Fibroblast of mammary gland (primary cell): ENCODE data around the gene MST1R.
A peak's percentile ranks its signal among the peaks of the same experiment; 100 is the strongest.

ENCODE experiments used
- DNase-seq: peaks from one replicate; pipeline ENCODE4 v3.0.0-alpha.2; 2010; ENCODE audit warnings: low read depth
- H3K4me3 ChIP-seq: 2 replicates; pipeline ENCODE4 v1.5.1; 2011; ENCODE audit warnings: low read depth, mild to moderate bottlenecking, low read length, moderate library complexity; ENCODE audit not compliant: control insufficient read depth
- TF ChIP-seq, protein P1 (sequence below): conservative IDR thresholded peaks from 2 replicates; pipeline ENCODE4 v1.5.1; 2011; ENCODE audit warnings: low read depth, low read length, inconsistent platforms; ENCODE audit not compliant: control insufficient read depth, insufficient read depth

The MST1R gene

GRCh38 chr3:49856181-49857005 is 47.3 kb downstream of the MST1R start, which contains the start of gene TRAIP:
Gene TRAIP, minus strand, starts transcription at chr3:49856564. Its CDS starts 111 bp downstream, at chr3:49856453.
- peak; percentile 88 for DNase-seq
- H3K4me3 ChIP-seq: peak within 1 kb of the TSS; percentile 84
- TF ChIP-seq, protein P1, sequence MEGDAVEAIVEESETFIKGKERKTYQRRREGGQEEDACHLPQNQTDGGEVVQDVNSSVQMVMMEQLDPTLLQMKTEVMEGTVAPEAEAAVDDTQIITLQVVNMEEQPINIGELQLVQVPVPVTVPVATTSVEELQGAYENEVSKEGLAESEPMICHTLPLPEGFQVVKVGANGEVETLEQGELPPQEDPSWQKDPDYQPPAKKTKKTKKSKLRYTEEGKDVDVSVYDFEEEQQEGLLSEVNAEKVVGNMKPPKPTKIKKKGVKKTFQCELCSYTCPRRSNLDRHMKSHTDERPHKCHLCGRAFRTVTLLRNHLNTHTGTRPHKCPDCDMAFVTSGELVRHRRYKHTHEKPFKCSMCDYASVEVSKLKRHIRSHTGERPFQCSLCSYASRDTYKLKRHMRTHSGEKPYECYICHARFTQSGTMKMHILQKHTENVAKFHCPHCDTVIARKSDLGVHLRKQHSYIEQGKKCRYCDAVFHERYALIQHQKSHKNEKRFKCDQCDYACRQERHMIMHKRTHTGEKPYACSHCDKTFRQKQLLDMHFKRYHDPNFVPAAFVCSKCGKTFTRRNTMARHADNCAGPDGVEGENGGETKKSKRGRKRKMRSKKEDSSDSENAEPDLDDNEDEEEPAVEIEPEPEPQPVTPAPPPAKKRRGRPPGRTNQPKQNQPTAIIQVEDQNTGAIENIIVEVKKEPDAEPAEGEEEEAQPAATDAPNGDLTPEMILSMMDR: no peak

GRCh38 chr3:49855662-49856061 is 48.0 kb downstream of the MST1R start:
- TF ChIP-seq, protein P1: no peak
- DNase-seq: no peak
- peak overlapping the region; percentile 84 for H3K4me3 ChIP-seq

DNA sequence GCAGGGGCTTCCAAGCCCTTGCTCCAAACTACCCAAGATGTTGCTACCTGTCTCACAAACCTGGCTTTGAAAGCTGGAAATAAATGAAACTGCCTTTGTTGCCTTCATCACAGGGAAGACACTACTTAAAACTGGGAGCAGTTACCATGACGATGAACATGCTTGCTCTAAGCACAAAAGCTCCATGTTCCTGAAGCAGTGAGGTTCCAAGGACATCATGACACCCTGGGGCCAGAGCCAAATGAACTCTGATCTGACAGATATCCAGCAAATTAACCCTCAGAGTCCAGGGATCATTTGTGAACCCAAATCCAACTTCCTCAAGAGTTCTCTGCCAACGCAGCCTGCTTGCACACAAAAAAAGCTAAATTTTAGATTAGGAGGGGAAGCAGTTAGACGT is 58.0 kb downstream of the MST1R start:
- TF ChIP-seq, protein P1: no peak
- no peak overlapping the region for H3K4me3 ChIP-seq
- no peak for DNase-seq

DNA sequence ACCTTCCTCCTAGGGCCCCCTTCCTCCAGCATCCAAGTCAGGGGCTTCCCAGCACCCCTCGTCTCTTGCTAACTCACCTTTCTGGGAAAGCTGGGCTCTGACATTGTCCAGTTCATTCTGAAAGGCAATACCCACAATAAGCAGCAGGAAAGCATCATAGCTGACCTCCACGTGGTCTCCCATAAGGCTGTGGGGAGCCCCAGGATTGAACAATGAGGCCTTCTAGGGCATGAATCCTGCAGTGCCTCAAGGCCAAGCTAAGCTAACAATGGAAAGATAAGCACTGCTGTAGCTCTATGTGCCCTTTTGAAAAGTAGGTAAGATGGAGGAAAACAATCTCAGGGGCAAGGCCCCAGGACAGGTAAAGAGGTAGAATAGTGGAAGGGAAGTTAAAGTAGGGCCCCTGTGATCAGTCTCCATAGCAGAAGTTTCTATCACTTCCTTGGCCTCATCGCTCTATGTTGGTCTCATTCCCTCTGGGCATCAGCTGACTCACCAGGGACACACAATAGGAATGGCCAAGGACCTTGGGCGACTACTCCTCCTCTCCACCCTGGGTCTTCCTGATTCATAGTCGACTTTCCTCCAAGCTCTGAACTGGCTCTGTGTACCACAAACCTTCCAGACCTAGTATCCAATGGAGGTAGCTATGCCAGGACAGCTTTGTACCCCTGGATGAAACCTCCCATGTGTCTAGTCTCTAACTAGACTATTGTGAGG is 59.0 kb downstream of the MST1R start:
- no peak for DNase-seq
- TF ChIP-seq, protein P1: no peak
- H3K4me3 ChIP-seq: no peak overlapping the region

GRCh38 chr3:49842843-49843517 is 60.7 kb downstream of the MST1R start:
- H3K4me3 ChIP-seq: no peak overlapping the region
- DNase-seq: no peak
- TF ChIP-seq, protein P1: no peak

- no peak overlapping the region for H3K4me3 ChIP-seq
- no peak for DNase-seq
- TF ChIP-seq, protein P1: no peak
Observed at GRCh38 chr3:49841806-49842205, 61.9 kb downstream of the MST1R start.
